Brain microvascular endothelial cell (primary cell): ENCODE data around the gene ZBTB21.

Experiments used
- DNase-seq: peaks from one replicate; pipeline ENCODE4 v3.0.0-alpha.2; 2020
- H3K27ac ChIP-seq: fragments of 250-450 bp; sonication (Bioruptor Pico); 2 replicates; pipeline ENCODE4 v1.5.1; 2020; ENCODE audit warnings: mild to moderate bottlenecking, moderate library complexity
- H3K27me3 ChIP-seq: fragments of 250-450 bp; sonication (Bioruptor Pico); replicated peaks from 2 replicates; pipeline ENCODE4 v1.5.1; 2020; ENCODE audit warnings: mild to moderate bottlenecking
- H3K36me3 ChIP-seq: fragments of 250-450 bp; sonication (Bioruptor Pico); replicated peaks from 2 replicates; pipeline ENCODE4 v1.5.1; 2020; ENCODE audit warnings: mild to moderate bottlenecking
- H3K4me3 ChIP-seq: 2 replicates; pipeline ENCODE4 v1.5.1; 2011; ENCODE audit warnings: low read depth, mild to moderate bottlenecking, control low read depth, low read length, moderate library complexity
- CTCF ChIP-seq: IDR thresholded peaks from 2 replicates; pipeline ENCODE4 v1.5.1; 2011; ENCODE audit warnings: low read depth, mild to moderate bottlenecking, moderate library complexity, low read length, control low read depth, inconsistent platforms; ENCODE audit errors: missing control alignments
- in situ Hi-C: cut with HindIII; loops from 2 replicates; pipeline ENCODE4 v1.10.0; 2017; ENCODE audit warnings: low sequenced_read_pairs, low pct_ligation_motif_present

ZBTB21 gene

GRCh38 chr21:41945982-41946381 lies 64.2 kb downstream of the ZBTB21 start:
- TF ChIP-seq CTCF: no peak
- in situ Hi-C loops: no loop called here
- no peak for DNase-seq
- no peaks in the 10 kb centered on the region for H3K27me3 ChIP-seq
- peaks cover 5% of the 10 kb centered on the region for H3K36me3 ChIP-seq
- no peak overlapping the region for H3K27ac ChIP-seq
- H3K4me3 ChIP-seq: no peak overlapping the region

- H3K36me3 ChIP-seq: peaks cover 5% of the 10 kb centered on the region
- no peak for DNase-seq
- H3K27me3 ChIP-seq: no peaks in the 10 kb centered on the region
- H3K27ac ChIP-seq: no peak overlapping the region
- no peak for TF ChIP-seq CTCF
- in situ Hi-C loops: no loop called here
- no peak overlapping the region for H3K4me3 ChIP-seq
Measured at GRCh38 chr21:41943851-41944250, 66.3 kb downstream of the ZBTB21 start.

- H3K27me3 ChIP-seq: no peaks in the 10 kb centered on the region
- H3K36me3 ChIP-seq: peaks cover 5% of the 10 kb centered on the region
- in situ Hi-C loops: no loop called here
- H3K4me3 ChIP-seq: no peak overlapping the region
- no peak overlapping the region for H3K27ac ChIP-seq
- no peak for TF ChIP-seq CTCF
- DNase-seq: no peak
Measured at GRCh38 chr21:41942457-41942856, 67.7 kb downstream of the ZBTB21 start.

- DNase-seq: no peak
- in situ Hi-C loops: no loop called here
- TF ChIP-seq CTCF: no peak
- H3K4me3 ChIP-seq: no peak overlapping the region
- no peak overlapping the region for H3K27ac ChIP-seq
- H3K27me3 ChIP-seq: no peaks in the 10 kb centered on the region
- peaks cover 5% of the 10 kb centered on the region for H3K36me3 ChIP-seq
Measured at GRCh38 chr21:41941941-41942340, 68.2 kb downstream of the ZBTB21 start.

GRCh38 chr21:41940431-41940830 lies 69.7 kb downstream of the ZBTB21 start:
- Histone ChIP-seq H3K4me3 (no peak overlapping the region), H3K36me3 (peaks cover 5% of the 10 kb centered on the region), H3K27ac (no peak overlapping the region), H3K27me3 (no peaks in the 10 kb centered on the region)
- in situ Hi-C loops: no loop called here
- no peak for DNase-seq
- TF ChIP-seq CTCF: no peak

- peaks cover 5% of the 10 kb centered on the region for H3K36me3 ChIP-seq
- no peaks in the 10 kb centered on the region for H3K27me3 ChIP-seq
- no peak for DNase-seq
- no peak overlapping the region for H3K4me3 ChIP-seq
- H3K27ac ChIP-seq: no peak overlapping the region
- in situ Hi-C loops: no loop called here
- no peak for TF ChIP-seq CTCF
Measured at GRCh38 chr21:41939391-41939790, 70.8 kb downstream of the ZBTB21 start.
